GM12872 (cell line): Measurements from ENCODE around the gene FUT8.
A peak's percentile ranks its signal among the peaks of the same experiment; 100 is the strongest.

Source experiments
- TF ChIP-seq, protein P1 (sequence below): IDR thresholded peaks from 3 replicates; pipeline ENCODE4 v1.5.1; 2011; ENCODE audit warnings: low read depth, mild to moderate bottlenecking, low read length, moderate library complexity; ENCODE audit not compliant: insufficient read depth

FUT8 gene

DNA sequence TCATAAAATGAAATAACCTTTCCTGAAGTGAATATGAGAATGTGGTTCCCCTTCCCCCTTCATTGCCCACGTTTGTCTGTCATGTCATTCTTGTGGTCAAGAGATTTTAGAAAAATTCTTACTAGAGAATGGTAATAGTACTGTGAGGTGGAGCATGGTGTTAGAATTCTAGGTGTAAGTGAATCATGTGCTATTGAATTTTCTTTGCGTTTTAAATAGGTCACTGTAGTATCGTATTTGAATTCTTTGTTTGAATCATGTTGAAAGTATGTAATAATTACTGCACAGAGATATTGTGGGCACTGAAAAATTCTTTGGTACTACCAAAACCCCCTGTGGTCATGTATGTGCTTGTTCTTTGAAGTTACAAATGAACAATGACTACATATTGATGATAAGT lies 49.9 kb downstream of the FUT8 start:
- TF ChIP-seq, protein P1, sequence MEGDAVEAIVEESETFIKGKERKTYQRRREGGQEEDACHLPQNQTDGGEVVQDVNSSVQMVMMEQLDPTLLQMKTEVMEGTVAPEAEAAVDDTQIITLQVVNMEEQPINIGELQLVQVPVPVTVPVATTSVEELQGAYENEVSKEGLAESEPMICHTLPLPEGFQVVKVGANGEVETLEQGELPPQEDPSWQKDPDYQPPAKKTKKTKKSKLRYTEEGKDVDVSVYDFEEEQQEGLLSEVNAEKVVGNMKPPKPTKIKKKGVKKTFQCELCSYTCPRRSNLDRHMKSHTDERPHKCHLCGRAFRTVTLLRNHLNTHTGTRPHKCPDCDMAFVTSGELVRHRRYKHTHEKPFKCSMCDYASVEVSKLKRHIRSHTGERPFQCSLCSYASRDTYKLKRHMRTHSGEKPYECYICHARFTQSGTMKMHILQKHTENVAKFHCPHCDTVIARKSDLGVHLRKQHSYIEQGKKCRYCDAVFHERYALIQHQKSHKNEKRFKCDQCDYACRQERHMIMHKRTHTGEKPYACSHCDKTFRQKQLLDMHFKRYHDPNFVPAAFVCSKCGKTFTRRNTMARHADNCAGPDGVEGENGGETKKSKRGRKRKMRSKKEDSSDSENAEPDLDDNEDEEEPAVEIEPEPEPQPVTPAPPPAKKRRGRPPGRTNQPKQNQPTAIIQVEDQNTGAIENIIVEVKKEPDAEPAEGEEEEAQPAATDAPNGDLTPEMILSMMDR: no peak

DNA sequence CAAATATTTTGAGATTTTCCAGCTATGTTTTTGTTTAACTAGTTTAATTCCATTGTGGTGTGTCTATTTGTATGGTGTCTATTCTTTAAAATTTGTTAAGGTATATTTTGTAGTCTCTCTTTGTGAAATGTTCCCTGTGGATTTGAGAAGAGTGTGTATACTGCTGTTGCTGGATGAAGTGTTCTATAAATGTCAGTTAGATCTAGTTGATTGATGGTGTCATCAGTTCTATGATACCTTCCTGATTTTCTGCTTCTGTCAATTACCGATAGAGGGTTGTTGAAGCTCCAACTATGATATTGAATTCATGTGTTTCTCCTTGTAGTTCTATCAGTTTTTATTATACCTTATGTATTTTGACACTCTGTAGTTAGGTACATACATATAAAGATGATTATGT lies 53.1 kb downstream of the FUT8 start:
- TF ChIP-seq, protein P1: no peak

DNA sequence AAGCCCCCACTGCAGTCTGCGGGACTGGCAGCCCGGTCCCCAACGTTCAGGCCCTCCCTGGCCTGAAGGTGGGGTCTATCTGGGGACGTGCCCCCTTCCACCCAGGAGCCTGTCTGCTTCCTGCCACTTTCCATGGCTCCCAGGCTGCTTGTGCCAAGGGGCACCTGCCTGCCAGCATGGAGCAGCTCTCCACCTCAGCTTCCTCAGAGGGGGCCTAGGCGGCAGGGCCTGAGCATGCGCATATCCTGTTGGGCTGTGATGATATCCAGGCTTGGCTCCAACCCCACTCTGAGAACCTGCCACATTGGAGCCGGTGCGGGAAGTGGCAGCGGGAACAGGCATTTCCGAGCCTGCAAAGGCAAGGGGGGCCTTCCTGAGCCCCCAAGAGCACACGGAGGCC lies 57.4 kb downstream of the FUT8 start:
- TF ChIP-seq, protein P1: no peak

DNA sequence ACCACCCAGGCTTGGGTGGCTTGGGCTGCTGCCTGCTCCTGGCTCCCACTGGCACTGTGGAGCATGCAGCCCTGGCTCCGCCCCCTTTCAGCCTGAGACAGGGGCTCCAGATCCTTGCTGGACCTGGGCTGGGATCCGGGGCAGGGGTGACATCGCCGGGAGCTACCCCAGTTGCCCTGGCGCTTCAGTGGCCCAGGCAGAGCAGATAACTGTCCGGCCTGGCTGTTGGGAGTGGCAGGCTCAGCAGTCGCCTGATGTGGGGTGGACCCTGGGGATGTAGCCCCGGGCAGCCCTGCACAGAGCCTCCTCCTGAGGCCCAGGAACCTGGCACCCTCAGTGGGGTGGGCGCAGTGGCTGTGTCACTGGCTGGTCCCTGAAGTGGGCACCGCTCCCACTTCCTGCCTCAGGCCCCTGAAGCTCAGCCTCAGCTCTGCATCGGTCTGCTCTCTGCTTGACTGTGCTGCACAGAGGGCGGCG lies 57.9 kb downstream of the FUT8 start:
- TF ChIP-seq, protein P1: no peak

DNA sequence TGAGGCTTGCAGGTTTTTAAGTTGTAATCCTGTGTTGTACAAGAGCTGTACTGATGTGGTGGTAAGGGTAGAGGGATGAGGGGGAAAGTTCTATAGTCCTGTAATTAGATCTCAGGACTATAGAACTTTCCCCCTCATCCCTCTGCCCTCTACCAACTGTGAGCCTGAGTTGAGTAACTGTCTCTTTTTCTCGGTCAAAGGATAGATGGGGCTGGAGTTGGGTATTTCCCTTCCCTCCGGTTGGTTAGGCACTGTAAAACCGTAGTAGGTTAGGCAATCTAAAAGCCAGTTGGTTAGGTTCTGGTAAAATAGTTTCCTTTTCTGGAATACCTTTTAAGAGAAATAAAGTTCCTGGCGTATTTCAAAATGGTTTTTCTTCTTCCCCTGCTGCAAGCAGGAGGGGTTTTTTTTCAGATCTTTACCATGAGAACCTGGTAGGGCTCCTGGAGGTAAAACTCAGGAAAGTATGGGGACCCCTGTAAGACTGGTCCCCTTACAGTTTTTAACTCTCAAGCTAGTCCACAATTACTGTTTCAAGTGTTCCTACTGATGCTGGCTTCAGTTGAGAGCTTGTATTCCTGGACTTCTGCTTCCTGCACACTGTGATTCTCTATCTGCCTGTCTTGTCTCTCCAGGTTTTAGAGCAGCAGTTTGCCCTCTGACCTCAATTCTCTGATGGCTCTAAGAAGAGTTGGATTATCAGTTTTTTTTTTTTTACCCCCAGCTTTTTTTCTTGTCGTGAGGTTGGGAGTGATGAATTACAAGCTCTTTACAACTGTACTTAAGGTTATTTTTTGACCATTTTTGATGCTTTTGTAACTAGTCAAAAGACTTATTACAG lies 58.7 kb downstream of the FUT8 start:
- TF ChIP-seq, protein P1: no peak

DNA sequence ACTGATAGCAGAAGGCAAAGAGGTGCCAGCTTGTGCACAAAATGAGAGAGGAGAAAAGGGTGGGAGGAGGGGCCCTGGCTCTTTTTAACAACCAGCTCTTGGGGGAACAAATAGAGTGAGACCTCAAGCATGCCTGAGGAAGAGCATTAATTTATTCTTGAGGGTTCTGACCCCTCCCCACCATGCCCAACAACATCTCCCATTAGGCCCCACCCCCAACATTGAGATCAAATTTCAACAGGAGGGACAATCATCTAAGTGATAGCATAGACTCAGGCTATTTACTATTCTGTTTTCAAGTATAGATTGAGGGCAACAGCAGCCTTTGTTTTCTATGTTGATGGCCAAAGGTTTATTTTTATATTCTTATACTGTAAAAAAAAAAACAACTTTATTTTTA lies 59.7 kb downstream of the FUT8 start:
- TF ChIP-seq, protein P1: no peak

DNA sequence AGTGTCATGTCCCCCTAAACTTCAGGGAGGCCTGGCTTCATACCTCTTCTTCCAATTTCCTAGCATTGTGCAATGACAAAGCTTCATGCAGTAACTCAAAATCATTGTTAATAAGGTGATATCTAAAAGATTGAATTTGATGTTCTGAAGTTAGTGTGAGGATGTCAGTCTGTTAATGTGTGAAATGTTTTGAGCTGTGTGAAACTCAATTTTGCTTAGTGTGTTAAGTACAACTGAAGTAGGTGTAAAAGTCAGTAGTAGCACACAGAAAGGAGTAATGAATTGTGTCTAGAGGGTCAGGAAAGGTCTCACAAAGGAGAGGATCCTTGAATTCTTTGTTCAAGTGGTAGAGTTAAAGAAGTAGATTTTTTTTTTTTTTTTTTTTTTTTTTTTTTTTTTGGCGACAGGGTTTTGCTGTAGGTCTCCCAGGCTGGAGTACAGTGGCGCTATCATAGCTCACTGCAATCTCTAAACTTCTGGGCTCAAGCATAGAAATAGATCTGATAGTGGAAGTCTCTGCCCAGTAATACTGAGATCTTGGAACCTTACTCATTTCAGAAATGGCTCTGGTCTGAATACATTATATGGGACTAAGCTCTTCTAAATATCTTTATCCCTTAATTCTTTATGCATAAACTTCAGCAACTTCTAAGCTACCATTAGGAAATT lies 63.9 kb downstream of the FUT8 start:
- TF ChIP-seq, protein P1: 0 out of 3 replicates have a peak, but pooled peaks have one; percentile 2
